Duodenal mucosa (tissue), 2 donors: ENCODE data around the gene HMGN4.
"Not testable (repeated sequence)": the region's sequence is repeated elsewhere in the genome, so short reads cannot be mapped to it uniquely, and the experiment has no call there.

Source experiments
- H3K27ac ChIP-seq: one replicate; pipeline ENCODE4 v1.7.0; 2013; ENCODE audit warnings: low read depth, low read length
- H3K27me3 ChIP-seq, 2 donors: one replicate each; pipeline ENCODE4 v1.7.0; 2013; ENCODE audit warnings: low read length in 2 of 2, control low read depth in 1 of 2; ENCODE audit not compliant: insufficient read depth in 2 of 2, control insufficient read depth in 1 of 2
- H3K36me3 ChIP-seq, 2 donors: one replicate each; pipeline ENCODE4 v1.7.0; 2013; ENCODE audit warnings: low read length in 2 of 2, control low read depth in 1 of 2; ENCODE audit not compliant: insufficient read depth in 2 of 2, control insufficient read depth in 1 of 2
- H3K4me1 ChIP-seq, 2 donors: one replicate each; pipeline ENCODE4 v1.7.0; 2013; ENCODE audit warnings: low read length in 2 of 2, control low read depth in 1 of 2; ENCODE audit not compliant: insufficient read depth in 2 of 2, control insufficient read depth in 1 of 2
- H3K4me3 ChIP-seq, 2 donors: one replicate each; pipeline ENCODE4 v1.7.0; 2013; ENCODE audit warnings: low read length in 2 of 2, low read depth in 1 of 2
- H3K9ac ChIP-seq, 2 donors: one replicate each; pipeline ENCODE4 v1.7.0; 2013; ENCODE audit warnings: low read length in 2 of 2, low read depth in 1 of 2
- H3K9me3 ChIP-seq, 2 donors: one replicate each; pipeline ENCODE4 v1.7.0; 2013; ENCODE audit warnings: low read length in 2 of 2, control low read depth in 1 of 2; ENCODE audit not compliant: control insufficient read depth in 1 of 2

HMGN4 gene

DNA sequence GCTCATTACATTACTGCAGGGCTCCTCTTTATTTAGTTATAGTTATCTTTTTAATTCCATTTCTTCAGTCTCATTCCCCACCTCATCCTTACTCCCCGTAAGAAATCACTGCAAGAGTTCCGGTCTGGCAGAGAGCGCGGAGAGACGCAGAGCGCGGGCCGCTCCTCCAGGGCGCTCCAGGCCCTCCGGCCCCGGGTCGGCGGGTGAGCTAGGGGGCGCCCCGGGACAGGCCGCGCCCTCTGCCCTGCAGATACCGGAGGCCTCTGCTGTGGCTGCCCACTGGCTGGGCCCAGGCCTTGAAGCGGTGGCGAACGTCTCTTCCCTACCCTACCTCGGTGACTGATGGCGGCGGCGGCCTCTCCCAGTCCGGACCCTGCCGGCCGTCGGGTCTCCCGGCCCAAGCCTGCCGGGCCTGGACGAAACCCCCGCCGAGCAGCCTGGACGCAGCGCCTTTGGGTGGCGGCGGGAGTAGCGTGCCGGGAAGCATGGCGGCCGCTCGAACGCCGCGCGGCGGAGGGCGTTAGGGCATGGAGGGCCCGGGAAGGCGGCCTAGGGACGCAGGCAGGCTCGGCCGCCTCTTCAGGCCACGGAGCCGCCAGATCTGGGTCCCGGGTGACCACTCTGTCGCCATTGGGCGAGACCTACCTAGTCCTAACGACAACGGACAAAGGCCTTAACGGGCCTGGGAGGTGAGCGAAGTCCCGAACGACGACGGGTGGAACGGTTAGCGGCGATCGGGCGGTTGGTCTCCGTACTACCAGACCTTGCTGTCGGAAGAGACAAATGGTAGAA, 16.4 kb upstream of the HMGN4 start:
- Histone ChIP-seq H3K27ac (peak overlapping the region; percentile 94), H3K27me3 (no peaks in the 10 kb centered on the region), H3K4me3 (peak overlapping the region; percentile 82), H3K36me3 (no peaks in the 10 kb centered on the region), H3K4me1 (peaks cover 10 to 14% of the 10 kb centered on the region in 2 donors), H3K9ac (peak overlapping the region; percentile 79 to 85), H3K9me3 (no peaks in the 10 kb centered on the region)

DNA sequence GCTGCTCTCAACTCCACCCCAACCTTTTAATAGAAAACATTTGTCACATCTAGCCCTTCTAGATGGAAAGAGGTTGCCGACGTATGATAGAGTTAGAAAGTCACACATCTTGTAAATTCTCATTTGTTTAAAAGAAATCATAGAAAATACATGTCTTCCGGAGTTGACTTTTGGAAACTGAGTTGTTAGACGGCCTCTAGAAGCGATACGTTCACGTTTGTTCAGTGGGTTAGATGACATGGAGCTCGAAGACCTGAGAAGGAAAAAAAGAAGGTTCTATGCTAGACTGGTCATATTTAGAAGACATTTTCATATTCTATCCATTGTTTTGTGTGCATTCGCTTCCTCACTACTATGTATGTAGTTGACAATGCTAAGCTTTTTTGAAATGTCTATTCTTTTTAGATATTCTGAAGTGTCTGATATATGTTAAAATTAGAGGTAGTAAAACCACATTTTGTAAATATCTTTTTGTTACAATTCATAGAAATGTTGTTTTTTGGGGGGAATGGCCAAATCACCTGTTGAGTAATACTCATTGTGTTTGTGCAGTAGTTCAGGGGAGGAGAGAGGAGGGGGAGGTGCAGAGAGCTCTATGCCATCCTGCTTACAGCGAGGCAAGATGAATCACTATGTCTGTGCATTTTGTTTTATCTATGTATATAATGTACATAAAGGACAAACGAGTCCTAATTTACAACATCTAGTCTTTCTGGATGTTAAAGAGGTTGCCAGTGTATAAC, 15.5 kb upstream of the HMGN4 start:
- Histone ChIP-seq H3K4me3 (peak overlapping the region; percentile 82), H3K9ac (peak overlapping the region in 1 of 2 donors; percentile 79), H3K4me1 (peaks cover 10 to 14% of the 10 kb centered on the region in 2 donors)
- H3K9me3 ChIP-seq, H3K36me3 ChIP-seq, H3K27ac ChIP-seq, H3K27me3 ChIP-seq: not testable (repeated sequence)

GRCh38 chr6:26524314-26524713, 13.9 kb upstream of the HMGN4 start:
- H3K36me3 ChIP-seq, H3K27ac ChIP-seq, H3K9ac ChIP-seq, H3K9me3 ChIP-seq, H3K4me3 ChIP-seq, H3K27me3 ChIP-seq: not testable (repeated sequence)
- peaks cover 10 to 14% of the 10 kb centered on the region in 2 donors for H3K4me1 ChIP-seq

- Histone ChIP-seq H3K9ac (no peak overlapping the region), H3K4me1 (peaks cover 9 to 14% of the 10 kb centered on the region in 2 donors), H3K27ac (no peak overlapping the region), H3K27me3 (no peaks in the 10 kb centered on the region), H3K36me3 (no peaks in the 10 kb centered on the region), H3K4me3 (no peak overlapping the region), H3K9me3 (no peaks in the 10 kb centered on the region)
Observed at GRCh38 chr6:26524722-26525370, 13.3 kb upstream of the HMGN4 start.

DNA sequence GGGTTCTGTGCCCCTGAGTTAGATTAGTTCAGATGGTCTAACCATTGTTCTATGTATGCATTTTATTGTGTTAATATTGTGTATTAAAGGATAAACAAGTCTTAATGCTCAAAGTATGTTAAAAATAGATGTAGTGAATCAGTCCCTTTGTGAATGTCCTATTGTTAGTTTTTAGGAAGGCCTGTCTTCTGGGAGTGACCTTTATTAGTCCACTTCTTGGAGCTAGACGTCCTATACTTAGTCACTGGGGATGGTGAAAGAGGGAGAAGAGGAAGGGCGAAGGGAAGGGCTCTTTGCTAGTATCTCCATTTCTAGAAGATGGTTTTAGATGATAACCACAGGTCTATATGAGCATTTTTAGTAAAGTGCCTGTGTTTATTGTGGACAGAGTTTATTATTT, 12.3 kb upstream of the HMGN4 start:
- Histone ChIP-seq H3K9me3 (no peaks in the 10 kb centered on the region), H3K36me3 (no peaks in the 10 kb centered on the region), H3K4me3 (no peak overlapping the region), H3K4me1 (peaks cover 2 to 11% of the 10 kb centered on the region in 2 donors), H3K9ac (no peak overlapping the region), H3K27me3 (no peaks in the 10 kb centered on the region), H3K27ac (no peak overlapping the region)

GRCh38 chr6:26526928-26527327, 11.2 kb upstream of the HMGN4 start:
- H3K4me1 ChIP-seq: peaks cover 2 to 11% of the 10 kb centered on the region in 2 donors
- no peak overlapping the region for H3K4me3 ChIP-seq
- H3K9ac ChIP-seq: no peak overlapping the region
- H3K9me3 ChIP-seq: no peaks in the 10 kb centered on the region
- no peaks in the 10 kb centered on the region for H3K36me3 ChIP-seq
- H3K27ac ChIP-seq: no peak overlapping the region
- no peaks in the 10 kb centered on the region for H3K27me3 ChIP-seq

GRCh38 chr6:26530203-26530602, 8.0 kb upstream of the HMGN4 start:
- Histone ChIP-seq H3K27me3 (no peaks in the 10 kb centered on the region), H3K9me3 (no peaks in the 10 kb centered on the region), H3K27ac (no peak overlapping the region), H3K36me3 (no peaks in the 10 kb centered on the region), H3K4me1 (peaks cover 7 to 11% of the 10 kb centered on the region in 2 donors), H3K4me3 (no peak overlapping the region), H3K9ac (no peak overlapping the region)

DNA sequence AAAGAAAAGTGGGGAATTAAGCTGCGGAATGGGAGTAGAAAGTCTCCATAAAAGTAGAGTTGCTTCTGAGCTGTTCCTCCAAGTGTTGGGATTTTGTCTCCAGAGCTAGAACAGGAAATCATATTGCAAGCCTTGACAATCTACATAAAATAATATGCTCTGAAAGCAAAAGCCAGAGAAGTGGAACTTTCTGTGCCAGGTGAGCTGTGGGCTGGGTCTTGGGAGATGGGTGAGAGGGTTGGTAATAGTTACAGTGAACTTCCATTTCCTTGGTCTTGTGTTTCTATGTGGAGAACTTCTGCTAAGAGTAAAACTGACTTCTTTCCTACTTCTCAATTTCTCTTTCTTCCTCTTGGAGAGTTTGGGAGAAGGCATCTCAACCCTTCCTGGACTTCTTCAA, 6.3 kb upstream of the HMGN4 start:
- no peak overlapping the region for H3K27ac ChIP-seq
- H3K4me1 ChIP-seq: peaks cover 19% of the 10 kb centered on the region in 2 donors

GRCh38 chr6:26532699-26533531, 5.3 kb upstream of the HMGN4 start:
- Histone ChIP-seq H3K4me3 (peak overlapping the region; percentile 74 to 86), H3K36me3 (no peaks in the 10 kb centered on the region), H3K27me3 (no peaks in the 10 kb centered on the region), H3K9me3 (no peaks in the 10 kb centered on the region), H3K9ac (peak overlapping the region; percentile 55 to 69), H3K4me1 (peaks cover 23 to 24% of the 10 kb centered on the region in 2 donors), H3K27ac (no peak overlapping the region)

More for the DNA sequence above, 6.3 kb upstream of the HMGN4 start:
- no peaks in the 10 kb centered on the region for H3K9me3 ChIP-seq
- H3K36me3 ChIP-seq: no peaks in the 10 kb centered on the region
- no peaks in the 10 kb centered on the region for H3K27me3 ChIP-seq
- H3K4me3 ChIP-seq: no peak overlapping the region
- H3K9ac ChIP-seq: no peak overlapping the region
